Spleen (tissue), 7 donors: ENCODE data around the gene SPDYE2B.
"Not testable (repeated sequence)": the region's sequence is repeated elsewhere in the genome, so short reads cannot be mapped to it uniquely, and the experiment has no call there.

ENCODE experiments used
- POLR2AphosphoS5 ChIP-seq, 3 donors: sonication (generic); formaldehyde crosslinking; IDR thresholded peaks; one replicate each; pipeline ENCODE4 v1.5.1; 2017; ENCODE audit warnings: antibody characterized with exemption in 3 of 3
- TF ChIP-seq, protein P1 (sequence below), 11 experiments: fragments of 200-600 bp in 7 of 11; fragments of 450-650 bp in 4 of 11; sonication (generic) in 4 of 11; IDR thresholded peaks in 8 of 11; conservative IDR thresholded peaks in 3 of 11; 1 replicate in 7 of 11; 2 replicates in 4 of 11; pipeline versions ENCODE4 v1.4.0 to v1.8.0; 2016 to 2021; ENCODE audit warnings: antibody characterized with exemption in 11 of 11, inconsistent platforms in 4 of 11, mild to moderate bottlenecking in 1 of 11
- donor health status: DM: no; HTN: no; CAD: no; lungs with moderate emphysema.
- donor health status: DM: no; HTN: no; CAD: no.
- donor health status: DM: no; HTN: no; CAD: no.

DNA sequence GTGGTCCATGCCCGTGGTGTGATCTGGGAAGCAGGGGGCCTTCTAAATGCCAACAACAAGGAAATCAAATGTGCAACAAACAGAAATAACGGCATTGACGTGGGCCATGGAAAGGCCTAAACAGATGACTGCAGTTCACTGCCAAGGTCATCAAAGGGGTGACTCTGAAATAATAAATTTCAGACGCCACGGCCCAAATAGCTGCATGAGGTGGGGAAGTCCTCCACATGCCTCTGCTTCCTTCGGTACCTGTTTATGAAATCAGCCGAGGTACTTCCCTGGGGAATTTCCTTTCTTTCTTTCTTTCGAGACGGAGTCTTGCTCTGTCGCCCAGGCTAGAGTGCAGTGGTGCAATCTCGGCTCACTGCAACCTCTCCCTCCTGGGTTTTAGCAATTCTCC is 14.6 kb downstream of the SPDYE2B start:
- TF ChIP-seq, protein P1, sequence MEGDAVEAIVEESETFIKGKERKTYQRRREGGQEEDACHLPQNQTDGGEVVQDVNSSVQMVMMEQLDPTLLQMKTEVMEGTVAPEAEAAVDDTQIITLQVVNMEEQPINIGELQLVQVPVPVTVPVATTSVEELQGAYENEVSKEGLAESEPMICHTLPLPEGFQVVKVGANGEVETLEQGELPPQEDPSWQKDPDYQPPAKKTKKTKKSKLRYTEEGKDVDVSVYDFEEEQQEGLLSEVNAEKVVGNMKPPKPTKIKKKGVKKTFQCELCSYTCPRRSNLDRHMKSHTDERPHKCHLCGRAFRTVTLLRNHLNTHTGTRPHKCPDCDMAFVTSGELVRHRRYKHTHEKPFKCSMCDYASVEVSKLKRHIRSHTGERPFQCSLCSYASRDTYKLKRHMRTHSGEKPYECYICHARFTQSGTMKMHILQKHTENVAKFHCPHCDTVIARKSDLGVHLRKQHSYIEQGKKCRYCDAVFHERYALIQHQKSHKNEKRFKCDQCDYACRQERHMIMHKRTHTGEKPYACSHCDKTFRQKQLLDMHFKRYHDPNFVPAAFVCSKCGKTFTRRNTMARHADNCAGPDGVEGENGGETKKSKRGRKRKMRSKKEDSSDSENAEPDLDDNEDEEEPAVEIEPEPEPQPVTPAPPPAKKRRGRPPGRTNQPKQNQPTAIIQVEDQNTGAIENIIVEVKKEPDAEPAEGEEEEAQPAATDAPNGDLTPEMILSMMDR (IDR thresholded peaks at IDR 0.05 in 8 of 11, conservative IDR thresholded peaks at IDR 0.05 in 3 of 11), result not testable (repeated sequence)
- not testable (repeated sequence) for TF ChIP-seq POLR2AphosphoS5 (IDR thresholded peaks at IDR 0.05)
